WTC11 (cell line): ENCODE measurements around the gene LMF2. TPM values are rescaled to one million over a fixed set of nuclear protein-coding genes. Genes with fewer than 3 reads are reported as not detected.

ENCODE experiments used
- ATAC-seq: fragments of 200-7000 bp; cut with Tn5 transposase; 2 replicates; pipeline ENCODE4 v1.10.0; 2021; ENCODE audit warnings: mild to moderate bottlenecking, moderate library complexity
- CTCF ChIA-PET: fragments of 300-600 bp; sonication (Branson Sonifier 250); formaldehyde crosslinking; loops from one replicate; lab custom pipeline; 2021; ENCODE audit warnings: antibody characterized with exemption; lab: Charles Lee
- POLR2A ChIA-PET: fragments of 350-600 bp; sonication (Branson Sonifier 250); formaldehyde crosslinking; loops from one replicate; lab custom pipeline; 2021; ENCODE audit warnings: antibody characterized with exemption; lab: Charles Lee
- DNase-seq: peaks from one replicate; pipeline ENCODE4 v3.0.0; 2021; ENCODE audit warnings: low spot score
- H3K27ac Mint-ChIP-seq: 2 replicates; pipeline ENCODE4 v1.8.0; 2021; ENCODE audit warnings: mixed read lengths
- H3K27me3 Mint-ChIP-seq: 2 replicates; pipeline ENCODE4 v1.8.0; 2021; ENCODE audit warnings: low read depth, mild to moderate bottlenecking, moderate library complexity, mixed read lengths
- H3K36me3 Mint-ChIP-seq: 2 replicates; pipeline ENCODE4 v1.8.0; 2021; ENCODE audit warnings: mixed read lengths
- H3K4me1 Mint-ChIP-seq: 2 replicates; pipeline ENCODE4 v1.8.0; 2022; ENCODE audit warnings: mixed read lengths
- H3K4me3 Mint-ChIP-seq: 2 replicates; pipeline ENCODE4 v1.8.0; 2021; ENCODE audit warnings: mild to moderate bottlenecking, moderate library complexity, mixed read lengths
- H3K9me3 Mint-ChIP-seq: 2 replicates; pipeline ENCODE4 v1.8.0; 2021; ENCODE audit warnings: mixed read lengths
- ATF1 ChIP-seq: sonication (generic); formaldehyde crosslinking; IDR thresholded peaks from 2 replicates; pipeline ENCODE4 v1.8.1; 2023; ENCODE audit warnings: mild to moderate bottlenecking, moderate library complexity, missing genetic modification reagents
- FOXJ3 ChIP-seq: sonication (generic); formaldehyde crosslinking; IDR thresholded peaks from 2 replicates; pipeline ENCODE4 v1.9.0; 2021; ENCODE audit warnings: missing genetic modification reagents, mild to moderate bottlenecking, borderline replicate concordance
- FOXP1 ChIP-seq: sonication (generic); formaldehyde crosslinking; IDR thresholded peaks from 2 replicates; pipeline ENCODE4 v1.8.0; 2022; ENCODE audit warnings: missing genetic modification reagents, mild to moderate bottlenecking, moderate library complexity, borderline replicate concordance
- IRF2 ChIP-seq: sonication (generic); formaldehyde crosslinking; IDR thresholded peaks from 2 replicates; pipeline ENCODE4 v1.8.0; 2022; ENCODE audit warnings: low read depth, missing genetic modification reagents, borderline replicate concordance
- JUN ChIP-seq: sonication (generic); formaldehyde crosslinking; IDR thresholded peaks from 2 replicates; pipeline ENCODE4 v1.8.0; 2023; ENCODE audit warnings: mild to moderate bottlenecking, missing genetic modification reagents
- KAT7 ChIP-seq: sonication (generic); formaldehyde crosslinking; IDR thresholded peaks from 2 replicates; pipeline ENCODE4 v1.8.1; 2023; ENCODE audit warnings: missing genetic modification reagents, mild to moderate bottlenecking, borderline replicate concordance
- MXD4 ChIP-seq: fragments of 250-450 bp; sonication (Bioruptor Pico); IDR thresholded peaks from 2 replicates; pipeline ENCODE4 v1.8.0; 2021; ENCODE audit warnings: mild to moderate bottlenecking, moderate library complexity, borderline replicate concordance
- NFE2L1 ChIP-seq: sonication (generic); formaldehyde crosslinking; IDR thresholded peaks from 2 replicates; pipeline ENCODE4 v1.8.1; 2023; ENCODE audit warnings: missing genetic modification reagents
- NFYB ChIP-seq: sonication (generic); formaldehyde crosslinking; conservative IDR thresholded peaks from 2 replicates; pipeline ENCODE4 v1.8.0; 2022; ENCODE audit warnings: low read depth, missing genetic modification reagents
- NR3C1 ChIP-seq: sonication (generic); formaldehyde crosslinking; conservative IDR thresholded peaks from 2 replicates; pipeline ENCODE4 v1.8.1; 2023; ENCODE audit warnings: low read depth, mild to moderate bottlenecking, missing genetic modification reagents
- RELA ChIP-seq: sonication (generic); formaldehyde crosslinking; IDR thresholded peaks from 2 replicates; pipeline ENCODE4 v1.8.1; 2022; ENCODE audit warnings: missing genetic modification reagents, mild to moderate bottlenecking, borderline replicate concordance
- RORB ChIP-seq: fragments of 250-450 bp; sonication (Bioruptor Pico); IDR thresholded peaks from 2 replicates; pipeline ENCODE4 v1.9.0; 2021; ENCODE audit warnings: mild to moderate bottlenecking
- ZNF671 ChIP-seq: fragments of 250-450 bp; sonication (Bioruptor Pico); IDR thresholded peaks from 2 replicates; pipeline ENCODE4 v1.8.0; 2021; ENCODE audit warnings: mild to moderate bottlenecking
- total RNA-seq: library from RNA; stranded (reverse); gene quantifications from 3 replicates; pipeline ENCODE4 v1.2.3, GENCODE V29; 2021
- TF ChIP-seq, protein P1 (sequence below): sonication (generic); formaldehyde crosslinking; IDR thresholded peaks from 2 replicates; pipeline ENCODE4 v1.8.0; 2022; ENCODE audit warnings: mild to moderate bottlenecking, missing genetic modification reagents
- TF ChIP-seq, protein P2 (sequence below): sonication (generic); formaldehyde crosslinking; IDR thresholded peaks from 2 replicates; pipeline ENCODE4 v1.8.1; 2023; ENCODE audit warnings: mild to moderate bottlenecking, missing genetic modification reagents, moderate library complexity
- TF ChIP-seq, protein P3 (sequence below): sonication (generic); formaldehyde crosslinking; IDR thresholded peaks from 2 replicates; pipeline ENCODE4 v1.8.1; 2023; ENCODE audit warnings: mild to moderate bottlenecking, missing genetic modification reagents, moderate library complexity
- TF ChIP-seq, protein P4 (sequence below): fragments of 250-450 bp; sonication (Bioruptor Pico); conservative IDR thresholded peaks from 2 replicates; pipeline ENCODE4 v1.9.0; 2021; ENCODE audit warnings: mild to moderate bottlenecking
- TF ChIP-seq, protein P5 (sequence below): sonication (generic); formaldehyde crosslinking; IDR thresholded peaks from 2 replicates; pipeline ENCODE4 v1.8.1; 2023; ENCODE audit warnings: mild to moderate bottlenecking, moderate library complexity, missing genetic modification reagents

LMF2 gene
- total RNA-seq, 1 experiment from 2014 or later = 43.7 TPM

DNA sequence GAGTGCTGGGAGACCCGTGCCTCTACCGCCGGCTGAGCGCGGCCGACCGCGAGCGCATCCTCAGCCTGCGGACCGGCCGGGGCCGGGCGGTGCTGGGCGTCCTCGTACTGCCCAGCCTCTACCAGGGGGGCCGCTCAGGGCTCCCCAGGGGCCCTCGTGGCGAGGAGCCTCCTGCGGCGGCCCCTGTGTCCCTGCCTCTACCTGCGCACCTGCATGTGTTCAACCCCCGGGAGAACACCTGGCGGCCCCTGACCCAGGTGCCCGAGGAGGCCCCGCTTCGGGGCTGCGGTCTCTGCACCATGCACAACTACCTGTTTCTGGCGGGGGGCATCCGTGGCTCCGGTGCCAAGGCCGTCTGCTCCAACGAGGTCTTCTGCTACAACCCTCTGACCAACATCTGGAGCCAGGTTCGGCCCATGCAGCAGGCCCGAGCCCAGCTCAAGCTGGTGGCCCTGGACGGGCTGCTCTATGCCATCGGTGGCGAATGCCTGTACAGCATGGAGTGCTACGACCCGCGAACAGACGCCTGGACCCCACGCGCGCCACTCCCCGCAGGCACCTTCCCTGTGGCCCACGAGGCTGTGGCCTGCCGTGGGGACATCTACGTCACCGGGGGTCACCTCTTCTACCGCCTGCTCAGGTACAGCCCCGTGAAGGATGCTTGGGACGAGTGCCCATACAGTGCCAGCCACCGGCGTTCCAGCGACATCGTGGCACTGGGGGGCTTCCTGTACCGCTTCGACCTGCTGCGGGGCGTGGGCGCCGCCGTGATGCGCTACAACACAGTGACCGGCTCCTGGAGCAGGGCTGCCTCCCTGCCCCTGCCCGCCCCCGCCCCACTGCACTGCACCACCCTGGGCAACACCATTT lies 41.7 kb upstream of the LMF2 start:
- Mint-ChIP-seq H3K4me3 (no peak overlapping the region), H3K9me3 (no peaks in the 10 kb centered on the region), H3K27ac (no peak overlapping the region), H3K27me3 (peaks cover 8% of the 10 kb centered on the region), H3K36me3 (no peaks in the 10 kb centered on the region)
- no peak for DNase-seq
- no peak for ATAC-seq
- no peak for TF ChIP-seq RELA
- TF ChIP-seq, protein P1, sequence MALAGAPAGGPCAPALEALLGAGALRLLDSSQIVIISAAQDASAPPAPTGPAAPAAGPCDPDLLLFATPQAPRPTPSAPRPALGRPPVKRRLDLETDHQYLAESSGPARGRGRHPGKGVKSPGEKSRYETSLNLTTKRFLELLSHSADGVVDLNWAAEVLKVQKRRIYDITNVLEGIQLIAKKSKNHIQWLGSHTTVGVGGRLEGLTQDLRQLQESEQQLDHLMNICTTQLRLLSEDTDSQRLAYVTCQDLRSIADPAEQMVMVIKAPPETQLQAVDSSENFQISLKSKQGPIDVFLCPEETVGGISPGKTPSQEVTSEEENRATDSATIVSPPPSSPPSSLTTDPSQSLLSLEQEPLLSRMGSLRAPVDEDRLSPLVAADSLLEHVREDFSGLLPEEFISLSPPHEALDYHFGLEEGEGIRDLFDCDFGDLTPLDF (CRISPR knock-in tag) = no peak
- no peak for TF ChIP-seq JUN (CRISPR knock-in tag)
- no peak for TF ChIP-seq KAT7 (CRISPR knock-in tag)
- TF ChIP-seq NR3C1 (CRISPR knock-in tag) = no peak
- TF ChIP-seq, all 79 proteins: peak for 0
- ChIA-PET CTCF (interaction anchor here (1.1 to 3.7 kb wide), 6 partner anchors 14 to 151 kb away, joined by 4 to 23 read pairs (median 10); partner anchors contain the start of genes SCO2 and SYCE3), POLR2A (no interaction called here)
- no peaks in the 10 kb centered on the region for H3K4me1 Mint-ChIP-seq

DNA sequence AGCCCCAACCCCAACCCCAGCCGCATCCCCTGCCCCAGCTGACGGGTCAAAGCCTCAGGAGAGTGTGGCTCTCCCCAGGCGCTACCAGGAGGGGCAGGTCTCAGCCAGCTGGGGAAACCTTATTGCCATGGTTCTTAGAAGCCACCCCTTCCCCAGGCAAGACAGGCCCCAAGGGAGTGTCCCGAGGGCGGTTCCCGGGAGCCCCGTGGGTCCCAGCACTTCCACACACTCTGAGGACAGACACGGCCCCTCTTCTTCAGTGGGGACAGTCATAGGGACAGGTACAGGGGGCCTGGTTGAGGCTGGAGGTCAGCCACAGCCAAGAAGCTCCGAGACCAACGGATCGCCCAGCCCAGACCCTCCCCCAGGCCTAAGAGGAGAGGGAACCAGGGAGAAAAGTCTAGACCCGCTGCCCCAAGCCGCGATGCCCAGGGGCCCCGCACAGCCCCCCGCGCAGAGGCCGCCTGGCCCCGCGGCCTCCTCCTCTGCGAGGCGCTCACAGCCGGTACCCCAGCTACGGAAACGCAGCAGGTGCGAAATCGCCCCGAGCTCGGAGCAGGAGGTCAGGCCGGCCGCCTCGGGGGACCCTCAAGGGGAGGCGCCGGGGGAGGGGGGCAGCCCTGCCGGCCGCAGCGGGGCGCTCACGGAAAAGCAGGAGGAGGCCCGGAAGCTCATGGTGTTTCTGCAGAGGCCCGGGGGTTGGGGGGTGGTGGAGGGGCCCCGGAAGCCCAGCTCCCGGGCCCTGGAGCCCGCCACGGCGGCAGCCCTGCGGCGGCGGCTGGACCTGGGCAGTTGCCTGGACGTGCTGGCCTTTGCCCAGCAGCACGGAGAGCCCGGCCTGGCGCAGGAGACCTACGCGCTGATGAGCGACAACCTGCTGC lies 40.8 kb upstream of the LMF2 start:
- Mint-ChIP-seq H3K27me3 (peaks cover 11% of the 10 kb centered on the region), H3K9me3 (no peaks in the 10 kb centered on the region), H3K36me3 (no peaks in the 10 kb centered on the region), H3K4me1 (no peaks in the 10 kb centered on the region), H3K4me3 (no peak overlapping the region), H3K27ac (no peak overlapping the region)
- no peak for ATAC-seq
- ChIA-PET CTCF (interaction anchor here (0.6 to 2.6 kb wide), 10 partner anchors 15 to 402 kb away, joined by 3 to 23 read pairs (median 5); partner anchors contain the start of genes SCO2 and SYCE3), POLR2A (interaction anchor here (0.6 kb wide), 1 partner anchor 39 kb away, joined by 3 read pairs; no protein-coding TSS in a partner anchor)
- TF ChIP-seq FOXP1 (CRISPR knock-in tag) = no peak
- no peak for TF ChIP-seq NFE2L1 (CRISPR knock-in tag)
- TF ChIP-seq, protein P2, sequence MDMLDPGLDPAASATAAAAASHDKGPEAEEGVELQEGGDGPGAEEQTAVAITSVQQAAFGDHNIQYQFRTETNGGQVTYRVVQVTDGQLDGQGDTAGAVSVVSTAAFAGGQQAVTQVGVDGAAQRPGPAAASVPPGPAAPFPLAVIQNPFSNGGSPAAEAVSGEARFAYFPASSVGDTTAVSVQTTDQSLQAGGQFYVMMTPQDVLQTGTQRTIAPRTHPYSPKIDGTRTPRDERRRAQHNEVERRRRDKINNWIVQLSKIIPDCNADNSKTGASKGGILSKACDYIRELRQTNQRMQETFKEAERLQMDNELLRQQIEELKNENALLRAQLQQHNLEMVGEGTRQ (CRISPR knock-in tag) = no peak
- TF ChIP-seq ATF1 (CRISPR knock-in tag) = no peak
- no peak for TF ChIP-seq NFYB
- TF ChIP-seq, protein P3, sequence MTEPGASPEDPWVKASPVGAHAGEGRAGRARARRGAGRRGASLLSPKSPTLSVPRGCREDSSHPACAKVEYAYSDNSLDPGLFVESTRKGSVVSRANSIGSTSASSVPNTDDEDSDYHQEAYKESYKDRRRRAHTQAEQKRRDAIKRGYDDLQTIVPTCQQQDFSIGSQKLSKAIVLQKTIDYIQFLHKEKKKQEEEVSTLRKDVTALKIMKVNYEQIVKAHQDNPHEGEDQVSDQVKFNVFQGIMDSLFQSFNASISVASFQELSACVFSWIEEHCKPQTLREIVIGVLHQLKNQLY (CRISPR knock-in tag) = no peak
- TF ChIP-seq, protein P4, sequence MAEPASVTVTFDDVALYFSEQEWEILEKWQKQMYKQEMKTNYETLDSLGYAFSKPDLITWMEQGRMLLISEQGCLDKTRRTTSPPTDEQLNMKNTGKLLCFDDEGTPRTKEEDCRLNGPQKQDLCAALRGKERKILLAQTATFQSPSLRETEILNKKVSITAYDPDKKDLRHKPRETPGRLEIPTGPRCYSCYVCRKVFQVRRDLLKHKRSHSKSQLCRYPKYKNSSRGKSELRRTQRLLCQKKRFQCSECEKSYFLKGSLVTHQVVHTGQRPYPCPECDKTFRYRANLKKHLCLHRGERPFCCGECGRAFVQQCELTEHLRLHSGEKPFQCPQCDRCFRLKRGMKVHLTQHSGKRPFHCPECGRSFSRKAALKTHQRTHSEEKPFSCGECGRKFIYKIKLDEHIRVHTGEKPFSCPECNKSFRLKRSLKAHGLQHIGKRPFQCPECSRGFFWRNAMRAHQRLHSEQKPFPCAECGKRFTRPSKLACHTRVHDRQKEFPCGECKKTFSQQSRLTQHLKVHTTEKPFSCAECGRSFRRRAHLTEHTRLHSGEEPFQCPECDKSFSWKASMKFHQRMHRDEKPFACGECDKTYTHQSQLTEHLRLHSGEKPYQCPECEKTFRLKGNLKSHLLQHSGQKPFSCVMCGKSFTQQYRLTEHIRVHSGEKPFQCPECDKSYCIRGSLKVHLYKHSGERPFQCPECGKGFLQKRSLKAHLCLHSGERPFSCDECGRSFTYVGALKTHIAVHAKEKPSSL = no peak
- no peak for DNase-seq

DNA sequence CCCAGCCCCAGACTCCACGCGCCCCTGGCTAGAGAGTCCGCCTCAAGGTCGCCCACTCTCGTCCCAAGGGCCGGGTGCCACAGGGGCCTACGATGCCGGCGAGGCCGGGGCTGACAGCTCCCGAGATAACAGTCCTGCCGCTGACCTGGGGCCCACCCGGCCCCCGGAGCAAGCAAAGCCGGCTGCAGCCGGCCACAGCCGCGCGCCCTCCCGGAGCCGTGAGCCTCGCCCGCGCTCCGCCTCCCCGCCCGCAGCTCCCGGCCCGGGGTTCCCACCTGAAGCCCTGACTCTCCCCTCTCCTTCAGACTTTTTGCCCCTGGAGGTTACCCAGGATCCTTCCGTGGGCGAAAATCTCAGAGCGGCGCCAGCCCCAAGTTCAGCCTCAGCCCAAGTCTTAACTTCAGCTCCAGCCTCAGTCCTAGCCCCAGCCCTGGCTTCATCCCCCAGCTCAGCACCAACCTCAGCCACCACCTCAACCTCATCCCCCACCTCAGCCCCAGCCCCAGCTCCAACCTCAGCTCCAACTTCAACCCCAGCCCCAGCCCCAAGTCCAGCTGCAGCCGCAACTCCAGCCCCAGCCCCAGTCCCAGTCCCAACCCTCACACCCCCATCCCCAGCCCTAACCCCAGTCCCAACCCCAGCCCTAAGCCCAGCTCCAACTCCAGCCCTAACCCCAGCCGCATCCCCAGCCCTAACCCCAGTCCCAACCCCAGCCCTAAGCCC lies 39.9 kb upstream of the LMF2 start:
- no peaks in the 10 kb centered on the region for H3K36me3 Mint-ChIP-seq
- no peak overlapping the region for H3K27ac Mint-ChIP-seq
- H3K4me3 Mint-ChIP-seq = no peak overlapping the region
- ChIA-PET CTCF (interaction anchor here (0.6 to 2.5 kb wide), 9 partner anchors 16 to 401 kb away, joined by 3 to 23 read pairs (median 4); partner anchors contain the start of genes SCO2 and SYCE3), POLR2A (no interaction called here)
- peaks cover 11% of the 10 kb centered on the region for H3K27me3 Mint-ChIP-seq
- no peaks in the 10 kb centered on the region for H3K9me3 Mint-ChIP-seq
- no peak for DNase-seq
- TF ChIP-seq, protein P4 = no peak
- TF ChIP-seq ZNF671 (CRISPR knock-in tag) = no peak
- TF ChIP-seq IRF2 = no peak
- TF ChIP-seq FOXJ3 (CRISPR knock-in tag) = no peak
- no peak for TF ChIP-seq MXD4
- no peak for TF ChIP-seq RORB (CRISPR knock-in tag)
- TF ChIP-seq, protein P5, sequence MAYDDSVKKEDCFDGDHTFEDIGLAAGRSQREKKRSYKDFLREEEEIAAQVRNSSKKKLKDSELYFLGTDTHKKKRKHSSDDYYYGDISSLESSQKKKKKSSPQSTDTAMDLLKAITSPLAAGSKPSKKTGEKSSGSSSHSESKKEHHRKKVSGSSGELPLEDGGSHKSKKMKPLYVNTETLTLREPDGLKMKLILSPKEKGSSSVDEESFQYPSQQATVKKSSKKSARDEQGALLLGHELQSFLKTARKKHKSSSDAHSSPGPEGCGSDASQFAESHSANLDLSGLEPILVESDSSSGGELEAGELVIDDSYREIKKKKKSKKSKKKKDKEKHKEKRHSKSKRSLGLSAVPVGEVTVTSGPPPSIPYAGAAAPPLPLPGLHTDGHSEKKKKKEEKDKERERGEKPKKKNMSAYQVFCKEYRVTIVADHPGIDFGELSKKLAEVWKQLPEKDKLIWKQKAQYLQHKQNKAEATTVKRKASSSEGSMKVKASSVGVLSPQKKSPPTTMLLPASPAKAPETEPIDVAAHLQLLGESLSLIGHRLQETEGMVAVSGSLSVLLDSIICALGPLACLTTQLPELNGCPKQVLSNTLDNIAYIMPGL (CRISPR knock-in tag) = no peak
- no peak for ATAC-seq
- no peaks in the 10 kb centered on the region for H3K4me1 Mint-ChIP-seq
